AG09319 (cell line): ENCODE results near the gene TRPC6.
A peak's percentile ranks its signal among the peaks of the same experiment; 100 is the strongest.

Experiments
- DNase-seq: peaks from one replicate; pipeline ENCODE4 v3.0.0-alpha.2; 2010; ENCODE audit warnings: low read depth; ENCODE audit errors: extremely low read depth
- TF ChIP-seq, protein P1 (sequence below): IDR thresholded peaks from 2 replicates; pipeline ENCODE4 v1.5.1; 2011; ENCODE audit warnings: low read depth, mild to moderate bottlenecking, inconsistent platforms, low read length, moderate library complexity

TRPC6 gene

DNA sequence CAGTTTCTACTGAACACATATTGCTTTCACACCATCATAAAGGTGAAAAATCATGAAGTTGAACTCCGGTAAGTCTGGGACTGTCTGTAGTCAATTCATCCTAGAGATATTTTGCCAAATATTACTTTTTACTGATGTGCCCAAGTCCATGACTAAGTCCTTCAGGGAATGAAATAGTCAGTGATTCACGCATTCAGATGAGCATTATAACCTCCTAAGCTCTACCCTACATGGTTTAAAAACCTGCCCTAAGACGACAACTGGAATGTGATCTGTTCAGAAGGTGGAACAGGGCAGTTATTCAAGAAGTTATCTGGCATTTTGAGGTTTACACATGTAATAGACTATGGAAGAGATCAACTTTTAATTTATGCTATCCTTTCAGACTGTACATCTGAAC is 125.6 kb downstream of the TRPC6 start:
- TF ChIP-seq, protein P1, sequence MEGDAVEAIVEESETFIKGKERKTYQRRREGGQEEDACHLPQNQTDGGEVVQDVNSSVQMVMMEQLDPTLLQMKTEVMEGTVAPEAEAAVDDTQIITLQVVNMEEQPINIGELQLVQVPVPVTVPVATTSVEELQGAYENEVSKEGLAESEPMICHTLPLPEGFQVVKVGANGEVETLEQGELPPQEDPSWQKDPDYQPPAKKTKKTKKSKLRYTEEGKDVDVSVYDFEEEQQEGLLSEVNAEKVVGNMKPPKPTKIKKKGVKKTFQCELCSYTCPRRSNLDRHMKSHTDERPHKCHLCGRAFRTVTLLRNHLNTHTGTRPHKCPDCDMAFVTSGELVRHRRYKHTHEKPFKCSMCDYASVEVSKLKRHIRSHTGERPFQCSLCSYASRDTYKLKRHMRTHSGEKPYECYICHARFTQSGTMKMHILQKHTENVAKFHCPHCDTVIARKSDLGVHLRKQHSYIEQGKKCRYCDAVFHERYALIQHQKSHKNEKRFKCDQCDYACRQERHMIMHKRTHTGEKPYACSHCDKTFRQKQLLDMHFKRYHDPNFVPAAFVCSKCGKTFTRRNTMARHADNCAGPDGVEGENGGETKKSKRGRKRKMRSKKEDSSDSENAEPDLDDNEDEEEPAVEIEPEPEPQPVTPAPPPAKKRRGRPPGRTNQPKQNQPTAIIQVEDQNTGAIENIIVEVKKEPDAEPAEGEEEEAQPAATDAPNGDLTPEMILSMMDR, result no peak
- no peak for DNase-seq

DNA sequence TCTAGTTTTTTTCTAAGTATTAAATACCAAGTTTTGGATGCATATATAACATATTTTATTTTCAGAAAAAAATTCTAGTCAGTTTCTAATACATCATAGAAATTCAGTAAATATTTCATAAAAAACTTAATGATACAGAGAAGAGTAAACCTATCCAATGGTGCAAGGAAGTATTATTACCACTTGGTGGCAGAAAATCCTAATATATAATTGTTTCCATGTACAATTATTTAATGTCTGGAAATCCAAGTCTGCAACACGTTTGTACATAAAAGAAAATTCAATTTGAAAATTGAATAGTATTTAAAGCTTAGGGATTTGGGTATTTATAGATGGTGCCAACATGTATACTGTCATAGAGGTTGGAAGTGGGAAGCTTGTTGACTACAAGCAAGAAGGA is 127.0 kb downstream of the TRPC6 start:
- TF ChIP-seq, protein P1, result peak; percentile 32
- no peak for DNase-seq

DNA sequence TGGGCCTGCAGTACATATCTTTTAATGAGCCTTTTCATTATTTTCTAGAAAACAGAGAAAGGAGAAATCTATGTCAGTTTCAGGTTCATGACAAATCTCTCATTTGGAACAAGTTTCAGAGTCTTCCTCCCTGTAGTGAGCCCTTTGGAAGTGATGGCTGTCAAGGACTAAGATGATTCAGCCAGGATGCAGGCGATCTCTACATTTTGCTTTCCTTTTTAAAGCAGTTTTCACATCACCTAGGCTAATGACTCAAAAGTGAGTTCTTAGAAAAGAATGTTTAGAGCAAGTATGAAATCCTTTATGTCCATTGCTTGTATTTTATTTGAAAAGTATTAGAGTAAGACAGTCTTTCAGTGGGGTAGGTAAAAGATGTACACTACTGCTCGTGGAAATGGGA is 130.1 kb downstream of the TRPC6 start:
- TF ChIP-seq, protein P1, result no peak
- no peak for DNase-seq

DNA sequence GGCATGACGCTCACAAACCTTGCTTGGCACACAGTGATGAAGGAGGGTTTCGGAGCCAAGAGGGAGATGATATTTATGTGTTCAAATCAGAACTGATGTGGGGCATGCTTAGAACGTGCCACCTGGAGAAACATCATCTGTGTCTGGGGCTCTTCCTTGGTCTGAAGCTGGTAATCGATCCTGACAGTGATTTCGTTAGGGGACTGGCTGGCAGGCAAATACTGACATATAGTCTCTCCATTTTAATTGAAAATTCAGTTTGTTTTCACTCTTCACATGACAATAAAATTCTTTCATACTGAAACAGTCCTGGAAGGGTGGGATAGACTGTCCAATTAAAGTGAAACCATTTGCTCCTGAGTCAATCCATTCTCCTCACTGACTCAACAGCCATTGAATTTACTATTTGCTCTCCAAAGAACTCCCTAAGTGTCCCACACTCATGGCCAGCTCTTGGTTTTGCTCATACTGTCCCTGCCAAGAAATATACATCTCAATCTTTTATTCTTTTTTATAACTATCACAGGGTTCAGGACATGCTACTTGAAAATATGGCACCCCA is 134.8 kb downstream of the TRPC6 start:
- DNase-seq, result no peak
- TF ChIP-seq, protein P1, result no peak

DNA sequence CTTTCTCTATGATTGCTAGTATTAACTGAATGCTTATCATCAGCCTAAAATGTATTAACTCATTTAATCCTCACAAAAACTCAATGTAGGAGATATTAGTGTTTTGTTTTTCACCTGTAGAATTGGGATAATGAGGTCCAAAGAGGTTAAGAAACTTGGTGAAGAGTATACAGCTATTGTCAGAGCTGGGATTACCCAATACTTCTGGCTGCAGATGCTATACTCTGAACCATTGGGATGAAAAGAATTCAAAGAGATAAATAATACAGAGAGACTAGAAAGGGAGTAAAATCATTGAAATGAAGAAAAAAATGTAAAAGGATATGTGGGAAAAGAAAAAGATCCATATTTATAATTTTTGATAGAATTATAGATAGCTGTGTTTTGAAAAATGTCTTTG is 137.1 kb downstream of the TRPC6 start:
- no peak for DNase-seq
- TF ChIP-seq, protein P1, result no peak

DNA sequence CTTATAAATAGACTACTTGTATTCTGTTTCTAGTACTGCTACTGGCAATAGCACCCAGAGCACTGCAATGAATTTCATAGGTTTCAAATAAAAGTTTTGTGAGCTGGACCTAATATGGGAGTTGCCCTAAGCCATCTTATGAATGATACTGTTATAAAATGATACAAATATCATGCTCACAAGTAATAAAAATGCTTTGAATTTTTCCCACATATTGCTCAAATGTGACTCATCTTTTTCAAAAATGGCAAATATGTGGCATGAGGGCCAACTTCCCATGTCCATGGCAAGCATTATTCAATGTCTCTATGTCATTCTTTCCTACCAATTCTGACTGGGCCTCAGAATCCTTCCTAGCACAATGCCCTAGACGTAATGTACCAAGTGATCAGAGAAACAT is 137.6 kb downstream of the TRPC6 start:
- no peak for DNase-seq
- TF ChIP-seq, protein P1, result no peak

DNA sequence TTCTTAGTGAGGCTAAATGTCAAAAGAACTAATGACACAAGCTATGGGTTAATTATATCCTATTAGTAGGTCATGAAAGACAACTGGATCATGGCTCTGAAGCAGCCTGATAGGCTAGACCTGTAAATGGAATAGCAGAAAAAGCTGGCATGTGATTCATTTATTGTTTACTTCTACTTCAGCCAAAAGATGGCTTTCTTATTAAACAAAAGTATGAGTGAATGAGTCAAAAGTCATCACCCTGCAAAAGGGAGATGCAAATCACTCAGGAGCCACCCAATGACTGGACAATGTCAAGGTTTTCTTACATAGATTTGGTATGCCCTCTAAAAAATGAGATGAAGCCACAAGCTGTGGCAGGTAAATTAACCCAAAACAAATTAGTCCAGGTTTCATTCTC is 138.0 kb downstream of the TRPC6 start:
- no peak for DNase-seq
- TF ChIP-seq, protein P1, result no peak
